H1 (cell line): ENCODE measurements around the gene EHD4. TPM values are rescaled to one million over a fixed set of nuclear protein-coding genes. Genes with fewer than 3 reads are reported as not detected.

Experiments
- NANOG ChIP-seq: IDR thresholded peaks from 2 replicates; pipeline ENCODE4 v1.6.1; 2011; ENCODE audit warnings: low read length, low read depth, mild to moderate bottlenecking, inconsistent platforms; ENCODE audit not compliant: insufficient read depth, poor library complexity, severe bottlenecking
- YY1 ChIP-seq: IDR thresholded peaks from 2 replicates; pipeline ENCODE4 v1.6.1; 2011; ENCODE audit warnings: low read depth, mild to moderate bottlenecking, low read length
- polyA plus RNA-seq, 7 experiments: library from polyadenylated mRNA; depleted of rRNA in 3 of 7; stranded (reverse) in 5 of 7; unstranded in 2 of 7; fragments of >200 nt in 5 of 7; fragments of 200-250 nt in 2 of 7; gene quantifications; 1 replicate in 5 of 7; 2 replicates in 1 of 7; 4 replicates in 1 of 7; pipeline versions ENCODE4 v1.2.1 to v1.2.3, GENCODE V29; 2011 to 2013; ENCODE audit warnings: missing spikeins in 2 of 7, mixed read lengths in 2 of 7
- total RNA-seq: library from RNA; stranded (reverse); fragmentation: NEBNext Ultra II Directional; extraction: Animal tissue kit (Norgen Biotek cat#: 25700); gene quantifications from 2 replicates; pipeline ENCODE4 v1.2.1, GENCODE V29; 2021

The EHD4 gene
- total and polyA plus RNA-seq, 2 of the 8 experiments (the other 6 are each of a cell fraction or from before 2014, with no cell fraction given): 17.5 to 24.5 TPM

DNA sequence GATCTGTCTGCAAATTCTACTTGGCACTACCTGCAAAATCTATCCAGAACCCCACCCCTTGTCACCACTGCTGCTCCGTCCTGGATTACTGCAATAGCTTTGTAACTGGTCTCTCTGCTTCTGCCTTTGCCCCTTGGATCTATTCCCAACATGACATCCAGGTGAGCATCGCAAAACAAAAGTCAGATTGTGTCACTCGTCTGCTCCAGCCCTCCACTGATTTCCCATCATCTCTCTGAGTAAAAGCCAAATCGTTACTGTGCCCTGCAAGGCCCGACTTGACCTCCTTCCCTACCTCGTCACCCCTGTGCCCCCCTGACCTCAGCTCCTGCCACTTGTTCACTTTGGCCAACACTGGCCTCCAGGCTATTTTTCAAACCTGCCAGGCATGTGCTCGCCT, 87.9 kb downstream of the EHD4 start (continued):
- TF ChIP-seq NANOG: no peak
- no peak for TF ChIP-seq YY1
- TF ChIP-seq, all 59 proteins: peak for 0
